ENCODE measurements around the gene CDC16. TPM values are rescaled to one million over a fixed set of nuclear protein-coding genes. Genes with fewer than 3 reads are reported as not detected.

CDC16 gene
- total and polyA plus RNA-seq, 2 of the 8 experiments (the other 6 are each of a cell fraction or from before 2014, with no cell fraction given), result 42.5 to 83.4 TPM

GRCh38 chr13:114213980-114214379, 20.7 kb upstream of the CDC16 start (continued):
- no peak for TF ChIP-seq CHD7 (IDR thresholded peaks at IDR 0.05; ENCODE audit: insufficient replicate concordance, low read length)
- no peak for TF ChIP-seq CHD2 (IDR thresholded peaks at IDR 0.05; ENCODE audit: low read length)
- no peak for TF ChIP-seq CTCF (IDR thresholded peaks at IDR 0.05; ENCODE audit: control extremely low read depth in 1 of 3, insufficient read depth in 1 of 3, low read depth in 1 of 3, low read length in 3 of 3)
- TF ChIP-seq JUND (IDR thresholded peaks at IDR 0.05; ENCODE audit: low read length), result no peak
- TF ChIP-seq GTF2F1 (IDR thresholded peaks at IDR 0.05; ENCODE audit: borderline replicate concordance, low read depth, low read length), result no peak
- no peak for TF ChIP-seq SRF (IDR thresholded peaks at IDR 0.05; ENCODE audit: low read depth, low read length)
- no peak for TF ChIP-seq RAD21 (IDR thresholded peaks at IDR 0.05 in 1 of 2, conservative IDR thresholded peaks at IDR 0.05 in 1 of 2; ENCODE audit: low read depth in 2 of 2, low read length in 2 of 2)
- TF ChIP-seq CBX5 (IDR thresholded peaks at IDR 0.05; ENCODE audit: low read depth, low read length), result no peak
- no peak for TF ChIP-seq TEAD4 (IDR thresholded peaks at IDR 0.05; ENCODE audit: low read depth, low read length)
